CD4-positive, alpha-beta T cell treated with Interleukin-15 for 1 hour (primary cell): Measurements from ENCODE around the gene MAP3K10.
"Not testable (repeated sequence)": the region's sequence is repeated elsewhere in the genome, so short reads cannot be mapped to it uniquely, and the experiment has no call there.

Experiments used
- DNase-seq: peaks from one replicate; pipeline ENCODE4 v3.0.0-alpha.2; 2020

The MAP3K10 gene

DNA sequence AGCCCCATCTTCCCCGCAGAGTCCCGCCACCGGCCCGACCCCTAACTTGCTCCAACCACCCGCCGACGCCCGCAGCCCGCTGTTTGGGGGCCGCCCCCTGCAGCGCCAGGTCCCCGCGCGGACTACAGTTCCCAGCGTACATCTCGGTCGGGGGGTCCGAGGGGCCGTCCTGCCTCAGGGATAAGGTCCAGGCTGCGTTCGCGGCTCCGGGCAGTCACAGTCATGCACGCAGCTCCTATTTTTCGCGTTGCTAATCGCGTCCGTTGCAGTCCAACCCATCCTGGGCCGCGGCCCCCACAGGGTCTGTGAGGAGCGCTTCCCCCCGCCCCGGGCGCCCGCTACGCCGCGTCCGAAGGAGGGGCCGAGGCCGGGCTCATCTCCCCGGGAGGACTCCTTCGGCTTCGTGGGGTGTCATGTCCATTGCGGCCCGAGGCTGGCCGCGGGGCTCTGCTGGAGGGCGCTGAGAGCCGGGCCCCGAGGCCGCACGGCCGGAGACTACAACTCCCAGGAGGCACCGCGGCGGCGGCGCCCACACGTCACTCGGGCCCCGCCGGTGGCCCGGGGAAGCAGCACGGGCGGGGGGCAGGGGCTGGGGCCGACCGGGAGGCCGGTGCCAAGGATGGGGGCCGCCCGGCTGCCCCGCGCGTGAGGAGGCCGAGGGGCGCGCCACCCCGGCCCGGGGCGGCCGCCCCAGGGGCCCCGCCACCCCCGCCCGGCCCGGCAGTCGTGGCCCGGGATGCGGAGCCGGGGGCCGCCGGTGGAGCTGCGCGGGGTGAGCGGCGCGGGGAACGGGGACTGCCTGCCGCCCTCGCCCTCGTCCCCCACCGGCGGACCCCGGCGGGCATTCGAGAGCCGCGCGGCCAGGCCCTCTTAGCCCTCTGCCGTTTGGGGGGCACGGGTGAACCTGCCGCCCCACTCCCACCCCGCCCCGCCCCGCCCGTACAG is at the start of gene MAP3K10:
Gene MAP3K10, plus strand, starts transcription at position 536 of the 945 bp plus-strand sequence. CDS start 606 bp downstream, outside the sequence.
- DNase-seq, result peak; percentile 71

DNA sequence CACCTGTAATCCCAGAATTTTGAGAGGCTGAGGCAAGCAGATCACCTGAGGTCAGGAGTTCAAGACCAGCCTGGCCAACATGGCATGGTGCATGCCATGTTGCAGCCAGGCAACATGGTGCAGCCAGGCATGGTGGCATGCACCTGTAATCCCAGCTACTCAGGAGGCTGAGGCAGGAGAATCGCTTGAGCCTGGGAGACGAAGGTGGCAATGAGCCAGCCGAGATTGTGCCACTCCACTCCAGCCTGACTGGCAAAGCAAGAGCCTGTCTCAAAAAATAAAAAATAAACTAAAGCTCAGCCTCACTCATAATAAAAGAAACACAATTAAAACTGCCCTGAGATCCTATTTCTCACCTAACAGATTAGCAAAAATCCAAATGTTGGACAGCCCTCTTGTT is 49.7 kb upstream of the MAP3K10 start:
- no peak for DNase-seq

DNA sequence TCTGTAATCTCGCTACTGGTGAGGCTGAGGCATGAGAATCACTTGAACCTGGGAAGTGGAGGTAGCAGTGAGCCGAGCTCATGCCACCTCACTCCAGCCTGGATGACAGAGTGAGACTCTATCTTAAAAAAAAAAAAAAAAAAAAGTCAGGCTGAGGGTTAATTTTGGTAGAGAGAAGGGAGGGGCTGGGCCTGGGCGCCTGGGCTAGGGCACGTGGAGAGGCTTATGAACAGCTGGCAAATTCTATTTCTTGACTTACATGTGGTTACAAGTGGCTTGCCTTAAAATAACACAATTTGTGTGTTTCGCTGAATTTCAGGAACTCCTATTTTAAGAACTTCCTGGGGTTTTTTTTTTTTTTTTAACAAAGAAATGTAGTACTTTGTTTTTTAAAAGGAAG is 47.6 kb upstream of the MAP3K10 start:
- DNase-seq, result peak; percentile 63

DNA sequence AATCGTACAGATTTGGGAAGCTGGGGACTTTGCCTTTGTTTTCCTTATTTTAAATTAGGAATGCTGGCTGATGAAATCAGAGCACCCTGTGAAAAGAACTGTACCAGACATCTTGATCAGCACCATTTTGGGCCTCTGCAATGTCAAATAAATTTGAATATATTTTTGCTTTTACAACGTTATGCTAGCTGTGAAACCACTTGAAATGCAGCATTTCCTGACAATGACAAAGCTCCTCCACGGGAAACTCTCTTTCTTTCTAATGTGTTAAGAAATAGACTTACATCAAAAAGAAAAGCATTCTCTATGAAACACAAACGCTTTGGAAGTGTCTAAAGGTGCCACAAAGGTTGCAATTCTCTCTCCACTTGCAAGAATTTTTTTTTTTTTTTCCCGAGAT is 47.1 kb upstream of the MAP3K10 start:
- no peak for DNase-seq

DNA sequence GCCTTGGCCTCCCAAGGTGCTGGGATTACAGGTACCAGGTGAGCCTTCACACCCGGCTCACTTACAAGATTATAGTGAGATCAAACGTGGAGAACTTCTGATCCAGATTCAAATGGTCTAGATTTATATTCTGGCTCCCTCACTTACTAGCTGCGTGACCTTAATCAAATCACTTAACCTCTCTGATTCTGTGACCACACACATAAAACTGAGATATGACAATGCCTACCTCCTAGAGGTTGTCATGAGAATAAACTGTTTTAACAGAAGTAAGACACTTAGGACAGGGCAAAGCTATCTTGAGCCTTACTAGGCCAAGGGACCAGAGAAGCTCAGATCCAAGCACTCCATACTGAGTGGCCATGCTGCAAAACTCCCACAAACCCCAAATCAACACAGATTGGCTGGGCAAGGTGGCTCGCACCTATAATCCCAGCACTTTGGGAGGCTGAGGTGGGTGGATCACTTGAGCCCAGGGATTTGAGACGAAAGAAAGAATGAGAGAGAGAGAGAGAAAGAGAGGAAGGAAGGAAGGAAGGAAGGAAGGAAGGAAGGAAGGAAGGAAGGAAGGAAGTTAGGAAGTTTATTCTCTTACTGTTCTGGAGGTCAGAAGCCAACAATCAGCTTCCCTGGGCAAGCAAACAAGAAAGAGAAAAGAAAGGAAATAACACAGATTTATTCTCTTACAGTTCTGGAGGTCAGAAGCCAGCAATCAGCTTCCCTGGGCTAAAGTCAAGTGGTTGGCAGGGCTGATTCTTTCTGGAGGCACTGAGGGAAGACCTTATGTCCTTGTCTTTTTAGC is 46.1 kb upstream of the MAP3K10 start:
- no peak for DNase-seq

DNA sequence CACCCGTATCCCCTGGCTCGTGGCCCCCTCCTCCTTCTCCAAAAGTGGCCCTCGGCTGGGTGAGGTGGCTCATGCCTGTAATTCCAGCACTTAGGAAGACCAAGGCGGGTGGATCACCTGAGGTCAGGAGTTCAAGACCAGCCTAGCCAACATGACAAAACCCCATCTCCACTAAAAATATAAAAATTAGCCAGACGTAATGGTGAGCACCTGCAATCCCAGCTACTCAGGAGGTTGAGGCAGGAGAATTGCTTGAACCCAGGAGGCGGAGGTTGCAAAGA is 45.5 kb upstream of the MAP3K10 start:
- not testable (repeated sequence) for DNase-seq

DNA sequence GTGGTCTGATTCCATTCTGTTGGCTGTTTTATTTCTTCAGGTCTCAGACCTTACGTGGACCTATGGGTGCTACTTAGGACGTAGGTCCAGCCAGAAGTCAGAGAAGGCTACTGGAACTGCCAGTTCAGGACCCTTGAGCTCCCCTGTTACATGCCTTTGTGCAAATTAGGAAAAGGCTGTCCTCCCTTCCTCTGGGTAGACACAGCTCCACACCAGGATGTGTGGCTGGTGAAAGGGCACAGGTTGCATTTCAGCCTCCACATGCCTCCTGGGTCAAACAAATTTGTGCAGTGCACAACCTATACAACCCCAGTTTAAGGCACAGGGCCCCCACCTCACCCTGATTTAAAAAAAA is 43.9 kb upstream of the MAP3K10 start:
- DNase-seq, result no peak

DNA sequence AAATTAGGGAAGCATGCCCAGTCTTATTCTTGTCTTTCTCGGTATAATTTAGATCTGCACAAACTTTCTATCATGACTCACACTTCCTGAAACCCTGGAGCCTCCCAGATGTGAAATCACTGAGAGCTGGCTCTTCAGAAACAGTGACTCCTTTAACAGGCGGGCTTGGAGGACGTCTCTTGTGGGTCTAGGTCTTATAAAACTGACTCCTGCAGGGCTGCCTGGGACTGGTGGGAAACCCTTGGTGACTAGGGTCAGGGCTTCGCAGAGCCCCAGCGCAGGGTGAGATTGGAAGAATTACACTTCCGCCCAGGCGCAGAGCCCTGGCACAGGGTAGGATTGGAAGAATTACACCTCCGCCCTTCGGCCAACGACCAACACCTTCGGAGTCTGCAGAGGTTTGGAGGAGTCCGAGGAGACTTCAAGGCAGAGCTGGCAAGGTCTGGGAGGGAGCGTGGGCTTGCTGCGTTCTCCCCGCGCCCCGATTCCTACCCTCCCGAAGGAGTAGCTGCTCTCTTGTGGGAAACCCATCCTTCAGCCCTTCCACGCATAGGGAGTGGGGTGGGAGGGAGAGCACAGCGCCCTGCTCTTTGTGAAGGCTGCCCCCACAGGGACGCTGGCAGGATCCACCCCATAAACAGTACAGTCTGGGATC is 43.4 kb upstream of the MAP3K10 start:
- peak; percentile 39 for DNase-seq

DNA sequence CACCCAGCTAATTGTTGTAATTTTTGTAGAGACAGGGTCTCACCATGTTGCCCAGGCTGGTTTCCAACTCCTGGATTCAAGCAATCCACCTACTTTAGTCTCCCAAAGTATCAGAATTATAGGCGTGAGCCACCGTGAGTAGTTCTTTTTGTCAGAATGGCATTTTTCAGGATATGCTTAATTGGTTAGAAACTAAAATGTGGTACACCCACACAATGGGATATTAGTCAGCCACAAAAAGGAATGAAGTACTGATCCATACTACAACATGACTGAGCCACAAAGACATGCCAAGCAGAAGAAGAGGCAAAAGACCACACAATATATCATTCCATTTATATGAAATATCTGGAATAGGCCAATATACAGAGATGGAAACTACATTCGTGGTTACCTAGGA is 41.7 kb upstream of the MAP3K10 start:
- DNase-seq, result no peak

DNA sequence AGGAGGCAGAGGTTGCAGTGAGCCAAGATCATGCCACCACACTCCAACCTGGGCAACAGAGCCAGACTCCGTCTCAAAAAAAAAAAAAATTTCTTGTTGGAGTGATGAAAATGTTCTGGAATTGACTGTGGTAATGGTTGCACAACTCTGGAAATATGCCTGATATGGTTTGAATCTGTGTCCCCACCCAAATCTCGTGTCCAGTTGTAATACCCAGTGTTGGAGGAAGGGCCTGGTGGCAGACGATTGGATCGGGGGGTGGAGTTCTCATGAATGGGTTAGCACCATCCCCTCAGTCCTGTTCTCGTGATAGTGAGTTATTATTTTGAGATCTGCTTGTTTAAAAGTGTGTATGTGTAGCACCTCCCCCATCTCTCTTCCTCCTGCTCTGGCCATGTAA is 41.1 kb upstream of the MAP3K10 start:
- DNase-seq, result no peak

DNA sequence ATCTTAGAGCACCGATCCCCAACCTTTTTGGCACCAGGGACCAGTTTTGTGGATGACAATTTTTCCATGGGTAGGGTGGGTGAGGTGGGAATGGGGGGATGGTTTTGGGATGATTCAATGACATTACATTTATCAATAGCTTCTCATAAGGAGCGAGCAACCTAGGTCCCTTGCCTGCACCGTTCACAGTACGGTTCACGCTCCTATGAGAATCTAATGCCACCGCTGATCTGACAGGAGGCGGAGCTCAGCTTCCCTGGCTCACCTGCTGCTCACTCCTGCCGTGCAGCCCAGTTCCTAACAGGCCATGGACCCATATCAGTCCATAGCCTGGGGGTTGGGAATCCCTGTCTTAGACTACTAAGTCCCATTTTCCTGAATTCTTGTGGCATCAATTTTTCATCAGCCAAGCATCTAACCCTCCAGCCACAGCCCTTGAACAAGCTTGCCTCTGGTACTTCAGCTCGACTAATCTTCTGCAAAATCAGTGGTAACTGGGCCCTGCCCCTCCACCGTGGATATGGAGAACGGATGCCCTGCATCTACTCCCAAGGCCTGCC is 37.0 kb upstream of the MAP3K10 start:
- DNase-seq, result no peak

DNA sequence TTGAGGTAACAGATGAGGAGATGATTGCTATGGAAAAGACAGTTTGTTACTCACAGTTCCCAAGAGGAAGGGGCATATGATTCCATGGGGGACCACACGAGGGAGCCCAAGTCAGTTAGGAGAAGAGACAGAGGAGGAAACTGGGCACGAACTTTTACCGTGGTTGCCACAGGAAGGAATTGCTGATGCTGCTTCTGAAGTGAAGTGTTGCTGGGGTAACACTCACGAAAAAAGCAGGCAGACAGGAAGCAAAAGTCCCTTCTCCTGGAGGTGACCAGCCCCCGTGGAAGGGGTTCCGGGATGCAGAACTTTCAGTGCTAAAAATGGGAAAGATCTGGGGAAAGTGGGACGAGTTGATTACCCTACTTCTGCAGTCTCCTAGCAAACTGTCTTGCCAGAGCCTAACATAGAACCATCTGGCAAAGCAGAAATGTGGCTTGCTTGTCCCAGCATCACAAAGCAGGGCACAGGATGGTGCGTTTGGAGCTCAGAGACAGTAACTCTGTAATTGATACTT is 35.4 kb upstream of the MAP3K10 start:
- DNase-seq, result no peak

DNA sequence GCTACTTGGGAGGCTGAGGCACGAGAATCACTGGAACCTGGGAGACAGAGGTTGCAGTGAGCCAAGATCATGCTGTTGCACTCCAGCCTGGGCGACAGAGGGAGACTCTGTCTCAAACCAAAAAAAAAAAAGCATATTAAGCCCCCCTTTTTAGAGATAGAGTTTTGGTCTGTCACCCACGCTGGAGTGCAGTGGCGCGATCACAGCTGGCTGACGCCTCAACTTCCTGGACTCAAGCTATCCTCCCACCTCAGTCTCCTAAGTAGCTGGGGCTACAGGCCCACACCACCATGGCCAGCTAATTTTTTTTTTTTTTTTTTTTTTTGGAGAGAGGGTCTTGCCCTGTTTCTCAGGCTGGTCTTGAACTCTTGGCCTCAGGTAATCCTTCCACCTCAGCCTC is 34.2 kb upstream of the MAP3K10 start:
- DNase-seq, result peak; percentile 24

DNA sequence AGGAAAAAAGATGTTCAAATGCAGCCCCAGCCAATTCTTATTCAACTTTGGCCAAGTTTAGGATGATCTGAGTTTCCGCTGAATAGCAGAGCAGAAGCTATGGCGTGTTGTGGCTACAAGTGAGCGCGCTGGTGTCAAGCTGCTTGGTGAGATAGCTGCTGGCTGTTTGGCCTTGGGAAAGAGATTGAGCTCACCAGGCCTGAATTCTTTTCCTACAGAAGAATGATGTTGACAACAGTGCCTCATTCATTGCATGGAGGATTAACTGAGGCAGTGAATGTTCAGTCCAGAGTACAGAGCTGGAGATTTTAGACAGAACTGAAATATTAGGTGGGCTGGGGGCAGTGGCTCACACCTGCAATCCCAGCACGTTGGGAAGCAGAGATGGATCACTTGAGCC is 31.5 kb upstream of the MAP3K10 start:
- no peak for DNase-seq

DNA sequence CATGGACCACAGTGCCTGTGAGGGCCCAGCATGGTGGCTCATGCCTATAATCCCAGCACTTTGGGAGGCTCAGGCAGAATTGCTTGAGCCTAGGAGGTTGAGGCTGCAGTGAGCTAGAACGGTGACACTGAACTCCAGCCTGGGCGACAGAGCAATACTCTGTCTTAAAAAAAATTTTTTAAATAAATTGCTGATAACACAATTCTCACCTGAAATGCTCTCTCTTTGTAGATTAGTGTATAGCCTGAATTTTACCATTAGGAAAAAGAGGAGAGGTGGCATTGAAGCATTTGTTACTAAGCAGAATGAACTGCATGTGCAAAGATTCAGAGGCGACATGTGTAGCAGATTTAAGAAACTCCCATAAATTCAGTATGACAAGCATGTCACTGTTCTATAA is 29.1 kb upstream of the MAP3K10 start:
- DNase-seq, result no peak

DNA sequence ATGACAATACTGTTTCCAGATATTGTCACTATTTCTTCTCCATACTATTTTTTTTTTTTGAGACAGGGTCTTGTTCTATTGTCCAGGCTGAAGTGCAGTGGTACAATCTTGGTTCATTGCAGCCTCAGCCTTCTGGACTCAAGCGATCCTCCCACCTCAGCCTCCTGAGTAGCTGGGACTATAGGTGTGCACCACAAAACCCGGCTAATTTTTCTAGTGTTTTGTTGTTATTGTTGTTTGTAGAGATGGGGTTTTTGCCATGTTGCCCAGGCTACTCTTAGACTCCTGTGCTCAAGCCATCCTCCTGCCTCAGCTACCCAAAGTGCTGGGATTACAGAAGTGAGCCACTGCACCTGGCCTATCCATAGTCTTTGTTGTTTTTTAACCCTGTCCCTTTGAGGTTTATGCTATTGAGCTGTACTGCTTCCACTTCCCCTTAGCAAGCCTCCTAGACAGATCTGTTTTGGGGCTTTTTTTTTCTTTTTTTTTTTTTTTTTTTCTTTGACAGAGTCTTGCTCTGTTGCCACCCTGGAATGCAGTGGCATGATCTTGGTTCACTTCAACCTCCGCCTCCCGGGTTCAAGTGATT is 27.6 kb upstream of the MAP3K10 start:
- peak; percentile 17 for DNase-seq

DNA sequence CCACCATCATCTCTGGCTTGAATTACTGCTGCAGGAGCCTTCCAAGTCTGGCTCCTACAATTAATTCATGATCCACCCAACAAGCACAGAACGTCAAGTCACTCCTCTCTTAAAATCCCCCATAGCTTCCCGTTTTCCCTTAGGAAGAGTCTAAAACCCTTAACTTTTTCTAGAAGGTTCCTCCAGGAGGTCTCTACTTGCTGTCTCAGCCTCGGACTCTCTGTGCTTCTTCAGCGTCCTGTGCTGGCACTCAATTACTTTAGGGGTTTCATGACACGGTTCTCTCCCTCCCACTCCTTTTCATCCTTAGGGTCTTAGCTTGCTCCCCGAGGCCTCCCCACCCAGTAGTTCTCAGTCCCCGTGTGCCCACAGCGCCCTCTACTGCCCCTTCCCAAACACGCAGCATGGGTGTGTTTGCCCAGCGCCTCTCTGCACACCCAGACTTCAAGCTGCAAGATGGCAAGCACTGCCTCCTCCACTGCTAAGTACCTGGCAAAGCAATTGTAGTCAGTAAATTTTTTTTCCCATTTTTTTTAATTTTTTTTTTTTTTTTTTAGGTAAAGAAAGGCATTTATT is 25.8 kb upstream of the MAP3K10 start:
- DNase-seq, result peak; percentile 60

DNA sequence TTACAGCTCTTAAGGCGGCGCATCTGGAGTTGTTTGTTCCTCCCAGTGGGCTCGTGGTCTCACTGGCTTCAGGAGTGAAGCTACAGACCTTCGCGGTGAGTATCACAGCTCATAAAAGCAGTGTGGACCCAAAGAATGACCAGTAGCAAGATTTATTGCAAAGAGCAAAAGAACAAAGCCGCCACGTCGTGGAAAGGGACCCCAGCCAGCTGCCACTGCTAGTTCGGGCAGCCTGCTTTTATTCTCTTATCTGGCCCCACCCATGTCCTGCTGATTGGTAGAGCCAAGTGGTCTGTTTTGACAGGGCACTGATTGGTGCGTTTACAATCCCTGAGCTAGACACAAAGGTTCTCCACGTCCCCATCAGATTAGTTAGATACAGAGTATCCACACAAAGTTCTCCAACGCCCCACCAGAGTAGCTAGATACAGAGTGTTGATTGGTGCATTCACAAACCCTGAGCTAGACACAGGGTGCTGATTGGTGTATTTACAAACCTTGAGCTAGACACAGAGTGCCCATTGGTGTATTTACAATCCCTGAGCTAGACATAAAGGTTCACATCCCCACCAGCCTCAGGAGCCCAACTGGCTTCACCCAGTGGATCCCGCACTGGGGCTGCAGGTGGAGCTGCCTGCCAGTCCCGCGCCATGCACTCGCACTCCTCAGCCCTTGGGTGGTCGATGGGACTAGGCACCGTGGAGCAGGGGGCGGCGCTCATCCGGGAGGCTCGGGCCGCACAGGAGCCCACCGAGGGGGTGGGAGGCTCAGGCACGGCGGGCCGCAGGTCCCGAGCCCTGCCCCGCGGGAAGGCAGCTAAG is 21.5 kb upstream of the MAP3K10 start:
- not testable (repeated sequence) for DNase-seq

DNA sequence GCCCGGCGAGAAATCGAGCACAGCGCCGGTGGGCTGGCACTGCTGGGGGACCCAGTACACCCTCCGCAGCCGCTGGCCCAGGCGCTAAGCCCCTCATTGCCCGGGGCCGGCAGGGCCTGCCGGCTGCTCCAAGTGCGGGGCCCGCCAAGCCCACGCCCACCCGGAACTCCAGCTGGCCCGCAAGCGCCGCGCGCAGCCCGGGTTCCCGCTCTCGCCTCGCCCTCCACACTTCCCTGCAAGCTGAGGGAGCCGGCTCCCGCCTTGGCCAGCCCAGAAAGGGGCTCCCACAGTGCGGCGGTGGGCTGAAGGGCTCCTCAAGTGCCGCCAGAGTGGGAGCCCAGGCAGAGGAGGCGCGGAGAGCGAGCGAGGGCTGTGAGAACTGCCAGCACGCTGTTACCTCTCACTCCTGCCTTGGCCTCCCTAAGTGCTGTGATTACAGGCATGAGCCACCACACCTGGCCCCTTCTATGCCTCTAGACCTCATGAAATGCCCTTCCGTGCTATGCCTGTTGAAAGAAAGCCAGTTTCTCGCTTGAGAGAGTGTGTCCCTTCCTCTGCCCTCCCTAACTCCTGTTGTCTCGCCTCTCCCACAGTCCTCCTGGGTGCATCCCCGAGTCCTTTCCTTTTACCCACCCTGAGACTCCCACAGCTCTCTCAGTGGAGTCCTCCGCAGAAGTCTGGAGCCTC is 20.8 kb upstream of the MAP3K10 start:
- not testable (repeated sequence) for DNase-seq

DNA sequence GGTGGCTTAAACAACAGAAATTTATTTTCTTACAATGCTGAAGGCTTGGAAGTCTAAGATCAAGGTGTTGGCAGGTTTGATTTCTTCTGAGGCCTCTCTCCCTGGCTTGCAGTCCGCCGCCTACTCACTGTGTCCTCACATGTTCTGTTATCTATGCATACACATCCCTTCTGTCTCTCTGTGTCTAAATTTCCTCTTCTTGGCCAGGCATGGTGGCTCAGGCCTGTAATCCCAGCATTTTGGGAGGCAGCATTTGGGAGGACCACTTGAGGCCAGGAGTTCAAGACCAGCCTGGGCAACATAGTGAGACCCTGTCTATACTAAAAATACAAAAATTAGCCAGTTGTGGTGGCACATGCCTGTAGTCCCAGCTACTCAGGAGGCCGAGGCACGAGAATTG is 19.9 kb upstream of the MAP3K10 start:
- DNase-seq, result not testable (repeated sequence)

DNA sequence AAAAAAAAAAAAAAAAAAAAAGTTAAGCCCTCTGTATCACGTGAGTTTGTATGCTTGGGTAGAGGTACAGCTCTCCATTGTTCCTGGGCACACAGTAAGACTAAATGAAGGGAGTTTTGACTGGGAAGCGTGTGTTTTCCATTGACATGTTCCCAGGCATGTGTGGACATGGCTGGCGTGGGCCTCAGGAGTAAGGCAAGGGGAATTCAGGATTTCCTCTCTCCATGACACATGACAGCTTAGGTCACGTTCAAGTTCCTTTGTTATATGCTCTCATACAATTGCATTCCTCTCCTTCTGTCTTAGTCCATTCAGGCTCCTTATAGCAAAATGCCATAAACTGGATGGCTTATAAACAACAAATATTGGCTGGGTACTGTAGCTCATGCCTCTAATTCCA is 17.1 kb upstream of the MAP3K10 start:
- no peak for DNase-seq
